ENCODE results near the gene IL12A. TPM values are rescaled to one million over a fixed set of nuclear protein-coding genes. Genes with fewer than 3 reads are reported as not detected.

The IL12A gene
- total RNA-seq, 1 experiment from 2014 or later = 8.3 TPM

- Histone ChIP-seq H3K27ac (ENCODE audit: low read length) (no peak overlapping the region), H3K4me2 (ENCODE audit: low read length) (no peak overlapping the region), H4K20me1 (ENCODE audit: low read length) (no peaks in the 10 kb centered on the region), H3K9me3 (ENCODE audit: low read length) (no peaks in the 10 kb centered on the region), H3K4me3 (ENCODE audit: low read length) (no peak overlapping the region), H3K9me2 (replicated peaks; ENCODE audit: low read length) (no peaks in the 10 kb centered on the region), H3K4me1 (ENCODE audit: insufficient read depth, low read length) (no peaks in the 10 kb centered on the region), H3K9ac (ENCODE audit: low read length) (no peak overlapping the region), H2AFZ (ENCODE audit: low read length) (0 out of 2 replicates have a peak overlapping the region, but pooled peaks have one; percentile 37), H3F3A (ENCODE audit: low read length, unreplicated experiment) (no peaks in the 10 kb centered on the region), H3K27me3 (ENCODE audit: low read length) (no peaks in the 10 kb centered on the region), H3K36me3 (ENCODE audit: low read depth, low read length) (no peaks in the 10 kb centered on the region), H3K79me2 (ENCODE audit: low read length) (no peaks in the 10 kb centered on the region)
- intact Hi-C loops (cut with micrococcal nuclease) = loop anchor here (1.0 to 5.0 kb wide), 7 partner anchors 19 to 743 kb away; no protein-coding TSS in a partner anchor
- TF ChIP-seq EZH2 (IDR thresholded peaks at IDR 0.05; ENCODE audit: low read length, unreplicated experiment) (no peak), CTCF (conservative IDR thresholded peaks at IDR 0.05; ENCODE audit: low read depth, low read length) (peak; percentile 96)
- CTCF ChIA-PET = interaction anchor here (0.6 to 3.6 kb wide), 12 partner anchors 17 to 443 kb away, joined by 3 to 27 read pairs (median 6); partner anchors contain the start of gene IL12A
- ATAC-seq (peak; percentile 88), DNase-seq (peak; percentile 84)
- POLR2A ChIA-PET (ENCODE audit: unreplicated experiment) = no interaction called here
- BruUV-seq (replicated peaks) = no TSS peak
Observed at GRCh38 chr3:160006282-160007163, 17.9 kb downstream of the IL12A start.

- H3K27ac ChIP-seq (ENCODE audit: low read length) = no peak overlapping the region
- H2AFZ ChIP-seq (ENCODE audit: low read length) = no peak overlapping the region
- H4K20me1 ChIP-seq (ENCODE audit: low read length) = no peaks in the 10 kb centered on the region
- DNase-seq (no peak), ATAC-seq (no peak)
- H3K9me3 ChIP-seq (ENCODE audit: low read length) = no peaks in the 10 kb centered on the region
- ChIA-PET CTCF (no interaction called here), POLR2A (ENCODE audit: unreplicated experiment) (interaction anchor here (0.6 kb wide), 1 partner anchor 45 kb away, joined by 3 read pairs; no protein-coding TSS in a partner anchor)
- H3K36me3 ChIP-seq (ENCODE audit: low read depth, low read length) = no peaks in the 10 kb centered on the region
- intact Hi-C loops (cut with micrococcal nuclease) = loop anchor here (5.0 kb wide), 1 partner anchor 247 kb away; no protein-coding TSS in a partner anchor
- H3K27me3 ChIP-seq (ENCODE audit: low read length) = no peaks in the 10 kb centered on the region
- no TSS peak for BruUV-seq (replicated peaks)
- H3F3A ChIP-seq (ENCODE audit: low read length, unreplicated experiment) = no peaks in the 10 kb centered on the region
- H3K4me1 ChIP-seq (ENCODE audit: insufficient read depth, low read length) = no peaks in the 10 kb centered on the region
- H3K4me2 ChIP-seq (ENCODE audit: low read length) = no peak overlapping the region
- no peaks in the 10 kb centered on the region for H3K9me2 ChIP-seq (replicated peaks; ENCODE audit: low read length)
- no peak overlapping the region for H3K9ac ChIP-seq (ENCODE audit: low read length)
- H3K4me3 ChIP-seq (ENCODE audit: low read length) = no peak overlapping the region
- no peaks in the 10 kb centered on the region for H3K79me2 ChIP-seq (ENCODE audit: low read length)
- no peak for TF ChIP-seq CTCF (conservative IDR thresholded peaks at IDR 0.05; ENCODE audit: low read depth, low read length)
- no peak for TF ChIP-seq EZH2phosphoT487 (IDR thresholded peaks at IDR 0.05; ENCODE audit: borderline replicate concordance, low read length)
- TF ChIP-seq EZH2 (IDR thresholded peaks at IDR 0.05; ENCODE audit: low read length, unreplicated experiment) = no peak
Observed at GRCh38 chr3:160008961-160009360, 20.3 kb downstream of the IL12A start.

GRCh38 chr3:160009525-160009924 is 20.9 kb downstream of the IL12A start:
- no peak for DNase-seq
- Histone ChIP-seq H3F3A (ENCODE audit: low read length, unreplicated experiment) (no peaks in the 10 kb centered on the region), H3K4me3 (ENCODE audit: low read length) (no peak overlapping the region), H3K27me3 (ENCODE audit: low read length) (no peaks in the 10 kb centered on the region), H3K27ac (ENCODE audit: low read length) (no peak overlapping the region), H3K9me3 (ENCODE audit: low read length) (no peaks in the 10 kb centered on the region), H3K79me2 (ENCODE audit: low read length) (no peaks in the 10 kb centered on the region), H3K9ac (ENCODE audit: low read length) (no peak overlapping the region), H3K9me2 (replicated peaks; ENCODE audit: low read length) (no peaks in the 10 kb centered on the region), H2AFZ (ENCODE audit: low read length) (no peak overlapping the region), H3K36me3 (ENCODE audit: low read depth, low read length) (no peaks in the 10 kb centered on the region), H3K4me2 (ENCODE audit: low read length) (no peak overlapping the region), H4K20me1 (ENCODE audit: low read length) (no peaks in the 10 kb centered on the region), H3K4me1 (ENCODE audit: insufficient read depth, low read length) (no peaks in the 10 kb centered on the region)
- no peak for ATAC-seq
- ChIA-PET CTCF (no interaction called here), POLR2A (ENCODE audit: unreplicated experiment) (interaction anchor here (0.6 kb wide), 1 partner anchor 45 kb away, joined by 3 read pairs; no protein-coding TSS in a partner anchor)
- no peak for TF ChIP-seq EZH2phosphoT487 (IDR thresholded peaks at IDR 0.05; ENCODE audit: borderline replicate concordance, low read length)
- TF ChIP-seq CTCF (conservative IDR thresholded peaks at IDR 0.05; ENCODE audit: low read depth, low read length) = no peak
- TF ChIP-seq EZH2 (IDR thresholded peaks at IDR 0.05; ENCODE audit: low read length, unreplicated experiment) = no peak
- intact Hi-C loops (cut with micrococcal nuclease) = loop anchor here (5.0 kb wide), 1 partner anchor 247 kb away; no protein-coding TSS in a partner anchor
- BruUV-seq (replicated peaks) = no TSS peak

Data from PC-3 (cell line).